H1 (cell line): ENCODE data around the gene PSG2. TPM values are rescaled to one million over a fixed set of nuclear protein-coding genes. Genes with fewer than 3 reads are reported as not detected.

Experiments
- CTCF ChIA-PET: fragments of 300-600 bp; sonication (Branson Sonifier 250); formaldehyde crosslinking; loops from one replicate; lab custom pipeline; 2021; ENCODE audit not compliant: partially characterized antibody; lab: Charles Lee
- POLR2A ChIA-PET: fragments of 300-600 bp; sonication (Branson Sonifier 250); formaldehyde crosslinking; loops from one replicate; lab custom pipeline; 2021; ENCODE audit warnings: inconsistent platforms; ENCODE audit not compliant: partially characterized antibody; lab: Charles Lee
- DNase-seq, 2 experiments: peaks; one replicate each; pipeline versions ENCODE4 v3.0.0 to v3.0.0-alpha.2; 2010 to 2022; ENCODE audit warnings: low spot score in 2 of 2, low read depth in 1 of 2, mixed read lengths in 1 of 2
- FAIRE-seq: peaks from 2 replicates; lab custom pipeline; 2011; peaks lifted over from hg19 to GRCh38; lab: Jason Lieb, UNC
- H2AFZ ChIP-seq: 2 replicates; pipeline ENCODE4 v1.8.1; 2012; ENCODE audit warnings: low read length, inconsistent platforms
- H2AK5ac ChIP-seq: 2 replicates; pipeline ENCODE4 v1.6.1; 2013; ENCODE audit warnings: low read depth, low read length
- H2BK120ac ChIP-seq: replicated peaks from 2 replicates; pipeline ENCODE3; 2013; ENCODE audit warnings: low read depth, low read length, inconsistent platforms
- H2BK12ac ChIP-seq: 2 replicates; pipeline ENCODE4 v1.6.1; 2013; ENCODE audit warnings: low read depth, low read length
- H2BK15ac ChIP-seq: 2 replicates; pipeline ENCODE4 v1.6.1; 2013; ENCODE audit warnings: low read length
- H2BK20ac ChIP-seq: 2 replicates; pipeline ENCODE4 v1.6.1; 2013; ENCODE audit warnings: low read length
- H2BK5ac ChIP-seq: 2 replicates; pipeline ENCODE4 v1.6.1; 2013; ENCODE audit warnings: low read depth, low read length
- H3K14ac ChIP-seq: 2 replicates; pipeline ENCODE4 v1.6.1; 2013; ENCODE audit warnings: inconsistent platforms; ENCODE audit not compliant: insufficient read length
- H3K18ac ChIP-seq: 2 replicates; pipeline ENCODE4 v1.6.1; 2013; ENCODE audit warnings: low read length; ENCODE audit errors: extremely low read depth
- H3K23ac ChIP-seq: 2 replicates; pipeline ENCODE4 v1.6.1; 2013; ENCODE audit warnings: inconsistent platforms; ENCODE audit not compliant: insufficient read length
- H3K23me2 ChIP-seq: 2 replicates; pipeline ENCODE4 v1.6.1; 2013; ENCODE audit warnings: low read depth, low read length
- H3K27ac ChIP-seq: 2 replicates; pipeline ENCODE4 v1.6.1; 2011; ENCODE audit warnings: low read depth, low read length, inconsistent platforms
- H3K27me3 ChIP-seq, 4 experiments: replicated peaks in 1 of 4; 1 replicate in 1 of 4; 2 replicates in 3 of 4; pipeline versions ENCODE4 v1.6.1 to v1.8.1; 2011 to 2013; ENCODE audit warnings: low read length in 3 of 4, mild to moderate bottlenecking in 3 of 4, inconsistent platforms in 2 of 4, mixed read lengths in 2 of 4, moderate library complexity in 1 of 4; ENCODE audit not compliant: control insufficient read depth in 3 of 4, insufficient read depth in 3 of 4; ENCODE audit errors: extremely low read depth in 1 of 4
- H3K36me3 ChIP-seq, 4 experiments: 2 replicates each; pipeline versions ENCODE4 v1.6.1 to v1.8.1; 2011 to 2013; ENCODE audit warnings: mild to moderate bottlenecking in 4 of 4, low read length in 3 of 4, moderate library complexity in 2 of 4, control low read depth in 1 of 4, inconsistent platforms in 1 of 4; ENCODE audit not compliant: insufficient read depth in 4 of 4, control insufficient read depth in 2 of 4
- H3K4ac ChIP-seq: replicated peaks from 2 replicates; pipeline ENCODE3; 2013; ENCODE audit warnings: low read length, low read depth, mixed read lengths, inconsistent platforms; ENCODE audit not compliant: insufficient read length
- H3K4me1 ChIP-seq, 4 experiments: replicated peaks in 1 of 4; 1 replicate in 1 of 4; 2 replicates in 3 of 4; pipeline versions ENCODE4 v1.6.1 to v1.8.1; 2011 to 2013; ENCODE audit warnings: low read length in 3 of 4, inconsistent platforms in 2 of 4, mixed read lengths in 1 of 4; ENCODE audit not compliant: insufficient read depth in 4 of 4, control insufficient read depth in 3 of 4
- H3K4me2 ChIP-seq, 2 experiments: 2 replicates each; pipeline versions ENCODE4 v1.6.1 to v1.8.1; 2011 to 2013; ENCODE audit warnings: low read depth in 2 of 2, low read length in 2 of 2, control low read depth in 1 of 2, inconsistent platforms in 1 of 2, mild to moderate bottlenecking in 1 of 2; ENCODE audit not compliant: insufficient read depth in 1 of 2
- H3K4me3 ChIP-seq, 4 experiments: fragments of 200-600, 300-600 bp in 1 of 4; sonication (generic), shearing (Covaris generic), sonication (Bioruptor Twin) in 1 of 4; 2 replicates each; pipeline versions ENCODE4 v1.5.1 to v1.8.1; 2011 to 2016; ENCODE audit warnings: low read length in 4 of 4, low read depth in 3 of 4, control low read depth in 2 of 4, inconsistent platforms in 2 of 4, mild to moderate bottlenecking in 2 of 4, mixed read lengths in 1 of 4, moderate library complexity in 1 of 4; ENCODE audit not compliant: insufficient read depth in 2 of 4; ENCODE audit errors: extremely low read depth in 1 of 4
- H3K56ac ChIP-seq: replicated peaks from 2 replicates; pipeline ENCODE3; 2013; ENCODE audit warnings: low read depth, mild to moderate bottlenecking, mixed read lengths, low read length, inconsistent platforms; ENCODE audit not compliant: insufficient read length
- H3K79me1 ChIP-seq: 2 replicates; pipeline ENCODE4 v1.6.1; 2013; ENCODE audit warnings: low read depth, low read length, control low read depth
- H3K79me2 ChIP-seq, 2 experiments: 2 replicates each; pipeline versions ENCODE4 v1.6.1 to v1.8.1; 2012 to 2013; ENCODE audit warnings: low read length in 2 of 2, mild to moderate bottlenecking in 2 of 2, inconsistent platforms in 1 of 2; ENCODE audit not compliant: insufficient read depth in 2 of 2, control insufficient read depth in 1 of 2
- H3K9ac ChIP-seq, 4 experiments: replicated peaks in 1 of 4; 1 replicate in 1 of 4; 2 replicates in 3 of 4; pipeline versions ENCODE4 v1.6.1 to v1.8.1; 2011 to 2013; ENCODE audit warnings: low read depth in 3 of 4, low read length in 3 of 4, control low read depth in 2 of 4, mild to moderate bottlenecking in 2 of 4, moderate library complexity in 2 of 4, inconsistent platforms in 1 of 4; ENCODE audit errors: extremely low read depth in 1 of 4
- H3K9me3 ChIP-seq, 2 experiments: 2 replicates each; pipeline versions ENCODE4 v1.6.1 to v1.8.1; 2012 to 2013; ENCODE audit warnings: mild to moderate bottlenecking in 2 of 2, moderate library complexity in 2 of 2, control low read depth in 1 of 2, inconsistent platforms in 1 of 2, low read depth in 1 of 2, low read length in 1 of 2, mixed read lengths in 1 of 2; ENCODE audit not compliant: insufficient read depth in 2 of 2
- H4K20me1 ChIP-seq, 2 experiments: replicated peaks in 1 of 2; 2 replicates each; pipeline versions ENCODE3 to v1.8.1; 2011 to 2013; ENCODE audit warnings: inconsistent platforms in 2 of 2, low read length in 2 of 2, mild to moderate bottlenecking in 1 of 2; ENCODE audit not compliant: insufficient read depth in 2 of 2, control insufficient read depth in 1 of 2
- H4K5ac ChIP-seq: 2 replicates; pipeline ENCODE4 v1.6.1; 2013; ENCODE audit warnings: low read length, low read depth, mixed read lengths, inconsistent platforms; ENCODE audit not compliant: insufficient read length
- H4K8ac ChIP-seq: 2 replicates; pipeline ENCODE4 v1.8.0; 2013; ENCODE audit warnings: mild to moderate bottlenecking, moderate library complexity, low read length, inconsistent platforms; ENCODE audit not compliant: insufficient read depth; ENCODE audit errors: extremely low read depth
- H4K91ac ChIP-seq: replicated peaks from 2 replicates; pipeline ENCODE3; 2013; ENCODE audit warnings: low read length, mixed read lengths, inconsistent platforms; ENCODE audit not compliant: insufficient read length
- CBX5 ChIP-seq: fragments of 300-800, 300-1000 bp; sonication (generic); IDR thresholded peaks from 2 replicates; pipeline ENCODE4 v1.7.1; 2016; ENCODE audit warnings: antibody characterized with exemption, low read length, low read depth
- CEBPB ChIP-seq: IDR thresholded peaks from 2 replicates; pipeline ENCODE4 v1.6.1; 2012; ENCODE audit warnings: low read depth, low read length
- RBBP5 ChIP-seq: IDR thresholded peaks from 2 replicates; pipeline ENCODE4 v1.7.1; 2012; ENCODE audit warnings: low read depth, mild to moderate bottlenecking, inconsistent platforms, low read length, moderate library complexity, borderline replicate concordance
- WGBS, 2 experiments: shearing (Covaris generic) in 1 of 2; methylation state at CpG; one replicate each; pipeline versions ENCODE4 v1.1.6 to v1.1.7; 2013 to 2015; ENCODE audit warnings: low lambda C conversion rate in 2 of 2, mixed read lengths in 2 of 2, inconsistent platforms in 1 of 2, low coverage in 1 of 2, missing lambda C conversion rate in 1 of 2; ENCODE audit not compliant: insufficient replicate concordance in 2 of 2, insufficient coverage in 1 of 2, insufficient read length in 1 of 2; ENCODE audit errors: extremely low coverage in 1 of 2, missing lambda C conversion rate in 1 of 2; 5-methylcytosine and 5-hydroxymethylcytosine counted together
- polyA plus RNA-seq, 7 experiments: library from polyadenylated mRNA; depleted of rRNA in 3 of 7; stranded (reverse) in 5 of 7; unstranded in 2 of 7; fragments of >200 nt in 5 of 7; fragments of 200-250 nt in 2 of 7; gene quantifications; 1 replicate in 5 of 7; 2 replicates in 1 of 7; 4 replicates in 1 of 7; pipeline versions ENCODE4 v1.2.1 to v1.2.3, GENCODE V29; 2011 to 2013; ENCODE audit warnings: missing spikeins in 2 of 7, mixed read lengths in 2 of 7
- total RNA-seq: library from RNA; stranded (reverse); fragmentation: NEBNext Ultra II Directional; extraction: Animal tissue kit (Norgen Biotek cat#: 25700); gene quantifications from 2 replicates; pipeline ENCODE4 v1.2.1, GENCODE V29; 2021
- TF ChIP-seq, protein P1 (sequence below): IDR thresholded peaks from 2 replicates; pipeline ENCODE4 v1.6.1; 2012; ENCODE audit warnings: inconsistent platforms

Gene PSG2
- total and polyA plus RNA-seq, 2 of the 8 experiments (the other 6 are each of a cell fraction or from before 2014, with no cell fraction given): not detected

DNA sequence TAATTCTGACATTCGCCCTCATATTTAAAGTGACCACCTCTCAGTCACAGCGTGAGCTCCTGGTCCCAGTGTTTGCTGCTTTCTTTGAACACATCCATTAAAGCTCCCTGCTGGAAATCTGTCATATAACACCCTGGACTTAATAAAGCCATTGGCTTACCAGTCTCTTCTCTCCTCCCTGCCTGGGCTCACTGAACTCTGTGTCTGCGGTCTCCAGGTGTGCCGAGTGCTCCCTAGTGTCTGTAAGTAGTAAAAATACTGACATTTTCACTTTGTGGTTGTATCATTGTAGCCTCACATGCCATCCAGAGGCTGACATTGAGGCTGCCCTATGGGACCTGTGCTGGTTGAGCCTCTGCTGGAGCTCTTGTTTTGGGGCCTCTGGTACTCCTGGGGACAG lies 53.6 kb downstream of the PSG2 start:
- Histone ChIP-seq H3K27me3 (no peaks in the 10 kb centered on the region), H3K9me3 (peaks cover 14 to 55% of the 10 kb centered on the region in 2 experiments), H3K18ac (no peak overlapping the region), H2BK120ac (no peak overlapping the region), H3K4me1 (no peaks in the 10 kb centered on the region), H3K4me2 (no peak overlapping the region), H3K4ac (no peak overlapping the region), H4K8ac (no peak overlapping the region), H3K4me3 (no peak overlapping the region), H3K9ac (no peak overlapping the region), H2BK20ac (no peak overlapping the region), H3K14ac (no peak overlapping the region), H2AFZ (no peak overlapping the region), H4K91ac (no peak overlapping the region), H2AK5ac (no peak overlapping the region), H3K56ac (no peak overlapping the region), H3K27ac (no peak overlapping the region), H2BK15ac (no peak overlapping the region), H3K36me3 (no peaks in the 10 kb centered on the region), H4K5ac (no peak overlapping the region), H3K79me1 (no peaks in the 10 kb centered on the region), H3K79me2 (no peaks in the 10 kb centered on the region), H4K20me1 (no peaks in the 10 kb centered on the region), H2BK12ac (no peak overlapping the region), H3K23me2 (no peaks in the 10 kb centered on the region), H2BK5ac (no peak overlapping the region), H3K23ac (no peak overlapping the region)
- WGBS, 2 experiments: 60% methylated on average over 4 of the region's 4 CpGs; no CpG with 5 or more reads in 1 of the 2 experiments
- POLR2A ChIA-PET: no interaction called here
- TF ChIP-seq RBBP5 (no peak), CBX5 (no peak), CEBPB (no peak)
- TF ChIP-seq, protein P1, sequence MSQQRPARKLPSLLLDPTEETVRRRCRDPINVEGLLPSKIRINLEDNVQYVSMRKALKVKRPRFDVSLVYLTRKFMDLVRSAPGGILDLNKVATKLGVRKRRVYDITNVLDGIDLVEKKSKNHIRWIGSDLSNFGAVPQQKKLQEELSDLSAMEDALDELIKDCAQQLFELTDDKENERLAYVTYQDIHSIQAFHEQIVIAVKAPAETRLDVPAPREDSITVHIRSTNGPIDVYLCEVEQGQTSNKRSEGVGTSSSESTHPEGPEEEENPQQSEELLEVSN: no peak
- FAIRE-seq (no peak), DNase-seq (no peak)
- CTCF ChIA-PET: no interaction called here
